ENCODE results near the gene HSP90AB1. TPM values are rescaled to one million over a fixed set of nuclear protein-coding genes. Genes with fewer than 3 reads are reported as not detected.

Gene HSP90AB1
- total RNA-seq (2022) (967 and 1,046 TPM in 2 replicates), Bru-seq, nascent RNA (percentile 100 among the genes with signal in this experiment), BruChase-seq, experiment 1, labeled RNA remaining after a 2-hour chase (percentile 100 among the genes with signal in this experiment), BruChase-seq, experiment 2, labeled RNA remaining after a 6-hour chase (percentile 100 among the genes with signal in this experiment)
- long read RNA-seq, transcript HSP90AB1-203 (12 exons, 2,572 nt) = major isoform, 2,526 of 2,707 reads
- long read RNA-seq, transcript HSP90AB1-201 (12 exons, 2,582 nt) = minor isoform, 7 of 2,707 reads
- long read RNA-seq, partial matches to known transcripts = 142 of 2,707 reads
- long read RNA-seq, other reads (novel, unspliced or antisense) = 31 of 2,707 reads

GRCh38 chr6:44246663-44247337 lies at the start of gene HSP90AB1:
Gene HSP90AB1, plus strand, starts transcription at chr6:44247101. Its CDS starts 1,529 bp downstream, at chr6:44248630.
- intact Hi-C loops (cut with micrococcal nuclease; ENCODE audit: unreplicated experiment) = loop anchor here (5.0 kb wide), 1 partner anchor 429 kb away; no protein-coding TSS in a partner anchor
- Histone ChIP-seq H3K4me1 (peaks cover 15% of the 10 kb centered on the region), H3K9me3 (no peaks in the 10 kb centered on the region), H3K27me3 (replicated peaks; ENCODE audit: control insufficient read depth, insufficient read depth, low read length) (no peaks in the 10 kb centered on the region), H3K36me3 (ENCODE audit: control insufficient read depth, insufficient read depth, low read length) (peaks cover 6% of the 10 kb centered on the region), H3K4me3 (ENCODE audit: low read depth, low read length) (peak within 1 kb of the TSS; percentile 97)
- Mint-ChIP-seq H3K4me3 (ENCODE audit: unreplicated experiment) (peak within 1 kb of the TSS; percentile 97), H3K9me3 (ENCODE audit: unreplicated experiment) (no peaks in the 10 kb centered on the region), H3K36me3 (ENCODE audit: insufficient read depth, unreplicated experiment) (peaks cover 62% of the 10 kb centered on the region), H3K27ac (ENCODE audit: unreplicated experiment) (peak within 1 kb of the TSS; percentile 99), H3K27me3 (ENCODE audit: insufficient read depth, unreplicated experiment) (no peaks in the 10 kb centered on the region), H3K4me1 (ENCODE audit: low read depth, unreplicated experiment) (peaks cover 13% of the 10 kb centered on the region)
- POLR2A ChIA-PET = interaction anchor here (0.5 to 2.1 kb wide), 13 partner anchors 9 to 442 kb away, joined by 3 to 37 read pairs (median 4); partner anchors contain the start of genes MRPL14, SLC29A1, SLC35B2 and TMEM63B
- CTCF ChIA-PET = interaction anchor here (0.7 to 1.6 kb wide), 6 partner anchors 9 to 135 kb away, joined by 3 to 8 read pairs (median 4); partner anchors contain the start of gene SLC29A1
- peak; percentile 95 to 98 for DNase-seq
- BruUV-seq (replicated peaks) = no TSS peak
- no peak for TF ChIP-seq CTCF (IDR thresholded peaks at IDR 0.05; ENCODE audit: insufficient read depth in 1 of 2, low read depth in 1 of 2, low read length in 1 of 2, severe bottlenecking in 1 of 2, unreplicated experiment in 1 of 2)

GRCh38 chr6:44198684-44199083 lies 48.2 kb upstream of the HSP90AB1 start:
- Mint-ChIP-seq H3K9me3 (ENCODE audit: unreplicated experiment) (no peaks in the 10 kb centered on the region), H3K27ac (ENCODE audit: unreplicated experiment) (no peak overlapping the region), H3K27me3 (ENCODE audit: insufficient read depth, unreplicated experiment) (no peaks in the 10 kb centered on the region), H3K4me3 (ENCODE audit: unreplicated experiment) (no peak overlapping the region), H3K36me3 (ENCODE audit: insufficient read depth, unreplicated experiment) (no peaks in the 10 kb centered on the region), H3K4me1 (ENCODE audit: low read depth, unreplicated experiment) (peaks cover 14% of the 10 kb centered on the region)
- TF ChIP-seq CTCF (IDR thresholded peaks at IDR 0.05; ENCODE audit: insufficient read depth in 1 of 2, low read depth in 1 of 2, low read length in 1 of 2, severe bottlenecking in 1 of 2, unreplicated experiment in 1 of 2) = no peak
- intact Hi-C loops (cut with micrococcal nuclease; ENCODE audit: unreplicated experiment) = no loop called here
- Histone ChIP-seq H3K36me3 (ENCODE audit: control insufficient read depth, insufficient read depth, low read length) (no peaks in the 10 kb centered on the region), H3K4me1 (peaks cover 16% of the 10 kb centered on the region), H3K4me3 (ENCODE audit: low read depth, low read length) (no peak overlapping the region), H3K27me3 (replicated peaks; ENCODE audit: control insufficient read depth, insufficient read depth, low read length) (no peaks in the 10 kb centered on the region), H3K9me3 (no peaks in the 10 kb centered on the region)
- CTCF ChIA-PET = no interaction called here
- no peak for DNase-seq
- POLR2A ChIA-PET = no interaction called here
- BruUV-seq (replicated peaks) = no TSS peak

- no peaks in the 10 kb centered on the region for H3K9me3 Mint-ChIP-seq (ENCODE audit: unreplicated experiment)
- CTCF ChIA-PET = no interaction called here
- POLR2A ChIA-PET = no interaction called here
- DNase-seq = no peak
- Histone ChIP-seq H3K4me3 (ENCODE audit: low read depth, low read length) (no peak overlapping the region), H3K9me3 (no peaks in the 10 kb centered on the region), H3K4me1 (peaks cover 28% of the 10 kb centered on the region), H3K27me3 (replicated peaks; ENCODE audit: control insufficient read depth, insufficient read depth, low read length) (no peaks in the 10 kb centered on the region), H3K36me3 (ENCODE audit: control insufficient read depth, insufficient read depth, low read length) (no peaks in the 10 kb centered on the region)
- H3K27ac Mint-ChIP-seq (ENCODE audit: unreplicated experiment) = no peak overlapping the region
- no peaks in the 10 kb centered on the region for H3K36me3 Mint-ChIP-seq (ENCODE audit: insufficient read depth, unreplicated experiment)
- peaks cover 25% of the 10 kb centered on the region for H3K4me1 Mint-ChIP-seq (ENCODE audit: low read depth, unreplicated experiment)
- no TSS peak for BruUV-seq (replicated peaks)
- no peak for TF ChIP-seq CTCF (IDR thresholded peaks at IDR 0.05; ENCODE audit: insufficient read depth in 1 of 2, low read depth in 1 of 2, low read length in 1 of 2, severe bottlenecking in 1 of 2, unreplicated experiment in 1 of 2)
- no peaks in the 10 kb centered on the region for H3K27me3 Mint-ChIP-seq (ENCODE audit: insufficient read depth, unreplicated experiment)
- intact Hi-C loops (cut with micrococcal nuclease; ENCODE audit: unreplicated experiment) = no loop called here
- no peak overlapping the region for H3K4me3 Mint-ChIP-seq (ENCODE audit: unreplicated experiment)
Observed at GRCh38 chr6:44199883-44200282, 47.0 kb upstream of the HSP90AB1 start.
